ENCODE measurements around the gene DAAM1. TPM values are rescaled to one million over a fixed set of nuclear protein-coding genes. Genes with fewer than 3 reads are reported as not detected.
A peak's percentile ranks its signal among the peaks of the same experiment; 100 is the strongest.

Gene DAAM1
- total and polyA plus RNA-seq, 8 donors, result 5.8 to 204 (median 31.3) TPM

DNA sequence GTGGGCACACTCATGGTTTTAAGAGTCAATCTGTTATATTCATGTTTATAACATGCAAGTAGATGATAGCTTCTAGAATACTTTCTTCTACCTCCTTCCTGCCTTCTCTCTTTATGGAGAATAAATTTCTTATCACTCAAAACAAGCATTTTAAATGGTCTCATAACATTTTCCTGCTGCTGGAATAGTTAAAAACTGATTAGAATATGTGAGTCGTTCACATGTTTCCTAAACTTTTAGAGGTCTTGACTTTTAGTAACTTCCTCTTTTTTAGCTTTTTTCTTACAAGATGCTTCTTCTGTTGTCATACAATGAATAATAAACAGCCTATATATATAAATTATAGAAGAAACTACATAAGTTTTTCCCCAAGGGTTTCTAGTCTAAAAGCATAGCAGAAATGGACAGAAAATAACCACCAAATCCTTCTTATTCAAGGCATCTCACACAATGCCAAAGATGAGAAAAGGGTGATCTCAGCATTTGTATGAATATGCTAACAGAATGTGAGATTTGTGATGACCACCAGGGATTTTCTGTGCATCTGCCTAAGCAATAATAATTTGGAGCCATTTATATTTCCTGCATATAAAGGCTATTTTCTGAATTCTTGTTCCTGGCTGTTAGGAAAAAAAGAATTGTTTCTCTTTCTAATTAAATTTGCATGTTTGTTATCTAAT, 127.8 kb downstream of the DAAM1 start:
- H3K4me1 ChIP-seq, result peaks cover 4 to 68% (median 35%) of the 10 kb centered on the region in 4 donors
- no peaks in the 10 kb centered on the region for H3K27me3 ChIP-seq
- TF ChIP-seq, protein P1, sequence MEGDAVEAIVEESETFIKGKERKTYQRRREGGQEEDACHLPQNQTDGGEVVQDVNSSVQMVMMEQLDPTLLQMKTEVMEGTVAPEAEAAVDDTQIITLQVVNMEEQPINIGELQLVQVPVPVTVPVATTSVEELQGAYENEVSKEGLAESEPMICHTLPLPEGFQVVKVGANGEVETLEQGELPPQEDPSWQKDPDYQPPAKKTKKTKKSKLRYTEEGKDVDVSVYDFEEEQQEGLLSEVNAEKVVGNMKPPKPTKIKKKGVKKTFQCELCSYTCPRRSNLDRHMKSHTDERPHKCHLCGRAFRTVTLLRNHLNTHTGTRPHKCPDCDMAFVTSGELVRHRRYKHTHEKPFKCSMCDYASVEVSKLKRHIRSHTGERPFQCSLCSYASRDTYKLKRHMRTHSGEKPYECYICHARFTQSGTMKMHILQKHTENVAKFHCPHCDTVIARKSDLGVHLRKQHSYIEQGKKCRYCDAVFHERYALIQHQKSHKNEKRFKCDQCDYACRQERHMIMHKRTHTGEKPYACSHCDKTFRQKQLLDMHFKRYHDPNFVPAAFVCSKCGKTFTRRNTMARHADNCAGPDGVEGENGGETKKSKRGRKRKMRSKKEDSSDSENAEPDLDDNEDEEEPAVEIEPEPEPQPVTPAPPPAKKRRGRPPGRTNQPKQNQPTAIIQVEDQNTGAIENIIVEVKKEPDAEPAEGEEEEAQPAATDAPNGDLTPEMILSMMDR (IDR thresholded peaks at IDR 0.05), result no peak
- no peak for TF ChIP-seq POLR2A (IDR thresholded peaks at IDR 0.05)
- TF ChIP-seq EP300 (IDR thresholded peaks at IDR 0.05), result no peak
- no peak for TF ChIP-seq POLR2AphosphoS5 (IDR thresholded peaks at IDR 0.05)
- H3K9me3 ChIP-seq, result no peaks in the 10 kb centered on the region
- no peak overlapping the region for H3K27ac ChIP-seq
- 43 to 53% (median 48%) methylated on average over 1 of the region's 1 CpG for WGBS, 5 donors
- DNase-seq, result peak in 1 of 2 donors; percentile 62
- intact Hi-C loops (cut with DNase I; ENCODE audit: low total_unique reads), result no loop called here
- H3K4me3 ChIP-seq, result no peak overlapping the region
- H3K36me3 ChIP-seq, result no peaks in the 10 kb centered on the region

DNA sequence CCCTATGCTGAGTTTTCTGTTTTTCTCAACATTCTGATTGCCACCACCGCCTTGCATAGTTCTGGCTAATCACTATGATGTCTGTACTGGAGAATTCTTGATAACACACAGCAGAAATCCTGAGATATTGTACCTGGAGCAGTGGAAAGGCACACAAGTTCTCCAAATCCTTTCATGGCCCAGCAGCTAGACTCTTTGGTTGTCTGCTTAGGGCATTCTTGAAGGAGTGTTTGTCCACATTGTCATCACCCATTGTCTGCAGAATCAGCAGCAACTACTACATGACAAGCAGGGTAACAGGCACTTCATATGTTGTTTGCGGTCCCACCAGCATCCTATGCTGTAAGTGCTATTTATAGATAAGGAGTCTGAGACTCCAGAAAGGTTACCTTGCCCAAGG, 128.9 kb downstream of the DAAM1 start:
- Histone ChIP-seq H3K4me1 (peaks cover 6 to 74% (median 39%) of the 10 kb centered on the region in 4 donors), H3K27ac (peak overlapping the region in 4 of 5 donors; percentile 20 to 55 (median 26)), H3K4me3 (no peak overlapping the region), H3K27me3 (no peaks in the 10 kb centered on the region), H3K9me3 (no peaks in the 10 kb centered on the region), H3K36me3 (no peaks in the 10 kb centered on the region)
- TF ChIP-seq POLR2A (IDR thresholded peaks at IDR 0.05), result no peak
- TF ChIP-seq, protein P1 (IDR thresholded peaks at IDR 0.05), result no peak
- TF ChIP-seq EP300 (IDR thresholded peaks at IDR 0.05), result no peak
- no peak for TF ChIP-seq POLR2AphosphoS5 (IDR thresholded peaks at IDR 0.05)
- DNase-seq, result no peak
- intact Hi-C loops (cut with DNase I; ENCODE audit: low total_unique reads), result no loop called here
- 83 to 98% (median 89%) methylated on average over 2 of the region's 2 CpGs for WGBS, 5 donors

DNA sequence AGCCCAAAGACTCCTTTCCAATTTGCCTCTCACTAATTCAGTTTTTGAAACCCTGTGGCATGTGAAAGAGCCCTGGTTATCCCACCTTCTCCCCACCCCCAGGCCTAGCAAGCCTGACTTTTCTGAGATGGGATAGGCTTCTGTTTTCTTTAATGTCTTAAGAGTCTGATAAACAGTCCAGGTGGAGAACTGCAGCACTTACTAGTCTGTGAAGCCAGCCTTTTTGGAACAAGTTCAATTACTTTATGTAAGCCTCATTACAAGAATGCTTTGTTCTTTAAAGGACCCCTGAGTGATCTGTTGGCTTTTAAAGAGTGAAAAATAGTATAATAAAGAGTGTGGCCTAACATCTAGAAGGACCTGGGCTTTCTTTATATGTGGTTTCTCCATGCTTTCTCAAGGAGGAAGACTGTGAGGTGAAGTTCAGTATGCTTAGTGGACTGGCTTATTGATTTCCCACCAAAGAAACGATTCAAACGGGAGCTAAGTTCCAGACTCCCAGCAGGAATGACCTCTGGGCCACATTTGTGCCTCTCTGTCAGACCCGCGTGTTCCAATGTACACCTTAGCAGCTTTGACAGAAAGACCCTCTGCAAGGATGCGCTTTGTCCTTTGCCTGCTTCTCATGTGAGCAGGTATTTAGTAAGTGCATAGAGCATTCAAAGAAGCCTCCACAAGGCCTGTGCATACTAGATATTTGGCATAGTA, 129.5 kb downstream of the DAAM1 start:
- intact Hi-C loops (cut with DNase I; ENCODE audit: low total_unique reads), result no loop called here
- no peak for DNase-seq
- H3K4me3 ChIP-seq, result no peak overlapping the region
- no peaks in the 10 kb centered on the region for H3K27me3 ChIP-seq
- H3K4me1 ChIP-seq, result peaks cover 6 to 73% (median 38%) of the 10 kb centered on the region in 4 donors
- 74 to 87% (median 77%) methylated on average over 5 of the region's 5 CpGs for WGBS, 5 donors
- peaks cover 0 to 4% (median 3%) of the 10 kb centered on the region in 4 donors for H3K36me3 ChIP-seq
- H3K9me3 ChIP-seq, result no peaks in the 10 kb centered on the region
- no peak for TF ChIP-seq EP300 (IDR thresholded peaks at IDR 0.05)
- TF ChIP-seq POLR2A (IDR thresholded peaks at IDR 0.05), result no peak
- TF ChIP-seq POLR2AphosphoS5 (IDR thresholded peaks at IDR 0.05), result no peak
- TF ChIP-seq, protein P1 (IDR thresholded peaks at IDR 0.05), result no peak
- H3K27ac ChIP-seq, result peak overlapping the region; percentile 20 to 55 (median 31)

DNA sequence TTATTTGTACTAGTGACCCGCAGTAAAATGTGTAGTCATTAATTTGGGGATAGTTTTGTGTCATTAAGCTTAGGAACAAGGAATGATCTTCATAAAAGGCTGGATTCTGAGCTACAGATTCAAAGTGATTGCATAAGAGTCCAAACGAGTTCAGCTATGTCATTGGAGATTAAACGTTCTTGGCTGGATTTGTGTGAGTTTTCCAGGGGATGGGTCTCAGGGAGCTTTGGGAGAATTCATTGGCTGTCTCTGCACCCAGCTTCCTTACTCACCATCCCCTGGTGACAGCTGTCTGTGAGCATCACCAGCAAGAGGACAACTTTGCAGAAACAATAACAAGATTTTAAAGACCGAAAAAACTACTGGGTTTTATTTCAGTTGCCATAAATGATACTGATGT, 130.4 kb downstream of the DAAM1 start:
- Histone ChIP-seq H3K4me3 (no peak overlapping the region), H3K4me1 (peaks cover 6 to 64% (median 34%) of the 10 kb centered on the region in 4 donors), H3K27me3 (no peaks in the 10 kb centered on the region), H3K9me3 (no peaks in the 10 kb centered on the region), H3K27ac (peak overlapping the region in 4 of 5 donors; percentile 20 to 75 (median 30)), H3K36me3 (peaks cover 0 to 12% (median 7%) of the 10 kb centered on the region in 4 donors)
- no peak for DNase-seq
- intact Hi-C loops (cut with DNase I; ENCODE audit: low total_unique reads), result no loop called here
- TF ChIP-seq POLR2AphosphoS5 (IDR thresholded peaks at IDR 0.05) (peak in 1 of 3 donors; percentile 4), EP300 (IDR thresholded peaks at IDR 0.05) (no peak), POLR2A (IDR thresholded peaks at IDR 0.05) (no peak)
- TF ChIP-seq, protein P1 (IDR thresholded peaks at IDR 0.05), result no peak
- 55 to 66% (median 59%) methylated on average over 4 of the region's 4 CpGs for WGBS, 5 donors
